Nephron (organoid): ENCODE results near the gene GALNT9.
"Not testable (repeated sequence)": the region's sequence is repeated elsewhere in the genome, so short reads cannot be mapped to it uniquely, and the experiment has no call there.

Experiments used
- H3K27ac Mint-ChIP-seq, 3 experiments: 2 replicates each; pipeline ENCODE4 v1.8.0; 2020; ENCODE audit warnings: mixed read lengths in 3 of 3, mild to moderate bottlenecking in 2 of 3, moderate library complexity in 1 of 3
- H3K27me3 Mint-ChIP-seq: 2 replicates; pipeline ENCODE4 v1.8.0; 2021; ENCODE audit warnings: low read depth, mild to moderate bottlenecking, moderate library complexity, mixed read lengths
- H3K36me3 Mint-ChIP-seq: 2 replicates; pipeline ENCODE4 v1.8.0; 2020; ENCODE audit warnings: low read depth, mixed read lengths
- H3K4me1 Mint-ChIP-seq: 2 replicates; pipeline ENCODE4 v1.8.0; 2020; ENCODE audit warnings: mixed read lengths
- H3K4me3 Mint-ChIP-seq, 3 experiments: 2 replicates each; pipeline ENCODE4 v1.8.0; 2020; ENCODE audit warnings: mild to moderate bottlenecking in 3 of 3, mixed read lengths in 3 of 3, moderate library complexity in 2 of 3
- H3K9me3 Mint-ChIP-seq: 2 replicates; pipeline ENCODE4 v1.8.0; 2020; ENCODE audit warnings: mixed read lengths
- CTCF ChIP-seq, 3 experiments: fragments of 200-600 bp; sonication (generic); IDR thresholded peaks; one replicate each; pipeline ENCODE4 v1.5.0; 2021; ENCODE audit warnings: antibody characterized with exemption in 3 of 3; ENCODE audit not compliant: unreplicated experiment in 3 of 3

Gene GALNT9

GRCh38 chr12:132329036-132329719 is at the start of gene GALNT9:
TSS of gene GALNT9 (minus strand) at chr12:132329589. CDS start at chr12:132329203, 386 bp downstream.
- peaks cover 22% of the 10 kb centered on the region for H3K4me1 Mint-ChIP-seq
- no peaks in the 10 kb centered on the region for H3K36me3 Mint-ChIP-seq
- H3K4me3 Mint-ChIP-seq: peak within 1 kb of the TSS in 2 of 3 experiments; percentile 10 to 23
- H3K27me3 Mint-ChIP-seq: peaks cover 82% of the 10 kb centered on the region
- H3K27ac Mint-ChIP-seq: no peak within 1 kb of the TSS
- no peak for TF ChIP-seq CTCF (IDR thresholded peaks at IDR 0.05; ENCODE audit: unreplicated experiment in 3 of 3)
- H3K9me3 Mint-ChIP-seq: peaks cover 10% of the 10 kb centered on the region

- not testable (repeated sequence) for H3K27ac Mint-ChIP-seq, H3K9me3 Mint-ChIP-seq, H3K4me1 Mint-ChIP-seq, H3K36me3 Mint-ChIP-seq, H3K4me3 Mint-ChIP-seq
- peaks cover 49% of the 10 kb centered on the region for H3K27me3 Mint-ChIP-seq
Observed at GRCh38 chr12:132379057-132379456, 49.7 kb upstream of the GALNT9 start.

- H3K27ac Mint-ChIP-seq: no peak overlapping the region
- peaks cover 13% of the 10 kb centered on the region for H3K4me1 Mint-ChIP-seq
- H3K4me3 Mint-ChIP-seq: no peak overlapping the region
- H3K27me3 Mint-ChIP-seq: peaks cover 67% of the 10 kb centered on the region
- H3K36me3 Mint-ChIP-seq: no peaks in the 10 kb centered on the region
- H3K9me3 Mint-ChIP-seq: no peaks in the 10 kb centered on the region
- no peak for TF ChIP-seq CTCF (IDR thresholded peaks at IDR 0.05; ENCODE audit: unreplicated experiment in 3 of 3)
Observed at GRCh38 chr12:132377147-132377546, 47.8 kb upstream of the GALNT9 start.

- TF ChIP-seq CTCF (IDR thresholded peaks at IDR 0.05; ENCODE audit: unreplicated experiment in 3 of 3): no peak
- H3K27me3 Mint-ChIP-seq: peaks cover 71% of the 10 kb centered on the region
- no peak overlapping the region for H3K4me3 Mint-ChIP-seq
- H3K9me3 Mint-ChIP-seq: peaks cover 1% of the 10 kb centered on the region
- H3K4me1 Mint-ChIP-seq: peaks cover 13% of the 10 kb centered on the region
- H3K27ac Mint-ChIP-seq: no peak overlapping the region
- no peaks in the 10 kb centered on the region for H3K36me3 Mint-ChIP-seq
Observed at GRCh38 chr12:132376464-132376830, 47.1 kb upstream of the GALNT9 start.

- no peak for TF ChIP-seq CTCF (IDR thresholded peaks at IDR 0.05; ENCODE audit: unreplicated experiment in 3 of 3)
- H3K4me3 Mint-ChIP-seq: no peak overlapping the region
- H3K36me3 Mint-ChIP-seq: no peaks in the 10 kb centered on the region
- peaks cover 77% of the 10 kb centered on the region for H3K27me3 Mint-ChIP-seq
- peaks cover 7% of the 10 kb centered on the region for H3K9me3 Mint-ChIP-seq
- H3K4me1 Mint-ChIP-seq: peaks cover 13% of the 10 kb centered on the region
- no peak overlapping the region for H3K27ac Mint-ChIP-seq
Observed at GRCh38 chr12:132375747-132376463, 46.5 kb upstream of the GALNT9 start.

GRCh38 chr12:132374612-132375445 is 45.4 kb upstream of the GALNT9 start:
- no peaks in the 10 kb centered on the region for H3K36me3 Mint-ChIP-seq

More at GRCh38 chr12:132374612-132375445, 45.4 kb upstream of the GALNT9 start:
- Mint-ChIP-seq H3K27ac (no peak overlapping the region), H3K9me3 (peaks cover 7% of the 10 kb centered on the region), H3K27me3 (peaks cover 87% of the 10 kb centered on the region), H3K4me3 (no peak overlapping the region), H3K4me1 (peaks cover 13% of the 10 kb centered on the region)
- TF ChIP-seq CTCF (IDR thresholded peaks at IDR 0.05; ENCODE audit: unreplicated experiment in 3 of 3): no peak
